ENCODE data around the gene SRA1.
A peak's percentile ranks its signal among the peaks of the same experiment; 100 is the strongest.

SRA1 gene

DNA sequence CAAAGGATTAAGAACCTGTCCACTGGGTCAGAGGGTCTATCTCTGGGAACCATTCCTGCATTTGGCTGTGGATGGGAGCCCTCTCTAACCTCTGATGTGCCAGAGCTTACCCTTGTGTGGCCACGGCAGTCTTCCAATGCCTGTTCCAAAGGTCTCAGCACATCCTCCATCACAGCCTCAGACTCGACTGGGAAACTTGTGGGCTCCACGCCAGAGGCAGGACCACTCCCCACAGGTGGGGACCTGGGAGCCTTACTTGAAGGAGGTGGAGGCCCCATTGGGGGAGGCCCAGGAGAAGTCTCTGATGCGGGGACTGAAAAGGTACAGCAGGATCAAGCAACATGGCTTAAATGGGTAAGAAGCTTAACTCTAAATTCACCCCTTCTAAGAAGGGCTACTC, 5.4 kb downstream of the SRA1 start:
- DNase-seq (ENCODE audit: low spot score in 2 of 2) = no peak
- H3K4me3 ChIP-seq = no peak overlapping the region
- H3K36me3 ChIP-seq (replicated peaks) = peaks cover 44% of the 10 kb centered on the region
- in situ Hi-C loops (cut with MboI; ENCODE audit: low sequenced_read_pairs) = no loop called here
- peaks cover 7% of the 10 kb centered on the region for H3K4me1 ChIP-seq
- H3K27me3 ChIP-seq (ENCODE audit: low read depth) = no peaks in the 10 kb centered on the region
- H3K9me3 ChIP-seq = no peaks in the 10 kb centered on the region

DNA sequence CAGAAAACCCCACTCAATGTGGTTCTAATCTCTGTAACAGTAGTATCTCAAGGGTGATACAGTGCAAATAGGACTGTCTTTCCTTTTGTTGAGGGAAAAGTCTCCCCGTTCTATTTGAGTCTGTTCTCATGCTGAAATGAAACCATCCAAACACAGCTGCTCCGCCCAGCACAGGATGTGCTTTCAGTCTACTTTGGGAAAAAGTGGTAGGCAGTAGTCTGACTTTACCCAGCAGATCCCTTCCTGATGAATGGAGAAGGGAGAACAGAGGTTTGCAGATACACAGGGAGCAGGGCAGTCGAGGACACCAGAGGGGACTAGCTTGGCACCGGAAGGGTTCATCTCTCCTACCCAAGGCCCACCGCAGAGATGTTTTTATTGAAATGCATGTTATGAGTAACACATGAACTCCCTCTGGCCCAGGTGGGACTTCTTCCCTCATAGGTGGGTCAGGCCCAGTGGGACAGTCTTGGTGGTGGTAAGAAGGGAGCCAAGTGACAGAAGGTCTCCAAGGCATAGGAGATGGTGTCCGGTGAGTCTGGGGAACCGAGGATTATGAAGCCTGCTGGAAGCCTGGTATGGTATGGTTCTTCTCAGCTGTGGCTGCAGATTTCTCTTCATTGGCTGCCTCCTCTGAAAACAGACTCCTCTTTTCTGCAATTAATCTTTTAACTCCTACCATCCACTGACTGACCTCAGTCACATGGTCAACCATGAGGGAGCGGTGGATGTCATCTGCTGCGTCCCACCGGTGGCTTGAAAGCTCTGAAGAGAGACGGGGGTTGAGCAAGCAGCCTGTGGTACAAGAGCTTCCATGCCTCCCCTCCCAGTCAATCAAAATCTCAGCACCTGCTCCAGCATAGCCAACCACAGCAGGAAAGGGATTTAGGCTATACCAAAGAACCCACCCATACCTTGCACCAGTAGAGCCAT, 6.9 kb downstream of the SRA1 start:
- H3K36me3 ChIP-seq (replicated peaks) = peaks cover 43% of the 10 kb centered on the region

DNA sequence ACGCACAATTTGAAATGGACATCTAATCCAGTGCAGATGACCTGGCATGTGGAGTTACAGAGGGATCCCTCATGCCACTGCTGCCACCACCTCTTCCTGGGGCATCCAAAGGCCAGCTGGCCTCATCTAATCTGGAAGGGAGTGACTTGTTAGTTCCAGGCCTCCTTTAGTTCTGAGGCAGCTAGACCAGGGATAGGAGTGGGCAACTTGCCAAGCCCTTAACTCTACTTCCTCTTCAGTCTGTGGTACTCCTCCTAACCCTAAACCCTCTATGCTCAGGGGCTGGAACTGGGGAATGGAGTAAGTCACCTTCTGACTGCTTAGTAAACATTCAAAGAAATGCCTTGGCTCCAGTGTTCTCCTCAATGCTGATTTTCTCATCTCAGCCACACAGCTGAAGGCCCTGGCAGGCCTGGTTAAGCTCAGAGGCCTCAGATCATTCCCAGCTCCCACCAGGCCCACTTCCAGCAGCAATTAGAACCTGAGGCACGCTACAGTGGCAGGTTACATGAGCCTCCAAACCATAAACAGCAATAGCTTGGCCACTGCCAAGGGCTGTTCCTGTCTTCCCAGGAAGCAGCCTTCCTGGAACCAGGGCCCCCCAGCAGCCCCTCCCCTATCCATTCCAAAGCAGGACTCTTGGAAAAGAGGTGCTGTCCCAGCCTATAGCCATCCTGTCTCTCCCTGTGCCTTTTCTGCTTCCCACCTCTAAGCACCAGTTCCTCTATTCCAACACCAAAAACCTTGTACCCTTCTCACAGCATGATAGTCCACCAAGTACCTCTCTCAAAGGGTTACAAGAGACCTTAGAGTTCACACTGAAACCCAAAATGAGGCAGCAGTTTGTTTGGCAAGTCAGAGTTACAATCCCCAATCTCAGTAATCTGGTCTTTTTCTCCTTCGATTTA, 7.8 kb downstream of the SRA1 start:
- Histone ChIP-seq H3K9me3 (no peaks in the 10 kb centered on the region), H3K4me1 (no peaks in the 10 kb centered on the region; the same call in 1 of the 2 replicates), H3K27me3 (ENCODE audit: low read depth) (no peaks in the 10 kb centered on the region), H3K36me3 (replicated peaks) (peaks cover 50% of the 10 kb centered on the region), H3K4me3 (no peak overlapping the region)
- no peak for DNase-seq (ENCODE audit: low spot score in 2 of 2)
- in situ Hi-C loops (cut with MboI; ENCODE audit: low sequenced_read_pairs) = no loop called here

More for the DNA sequence above, 6.9 kb downstream of the SRA1 start:
- no peak for DNase-seq (ENCODE audit: low spot score in 2 of 2)
- Histone ChIP-seq H3K27me3 (ENCODE audit: low read depth) (no peaks in the 10 kb centered on the region), H3K9me3 (no peaks in the 10 kb centered on the region), H3K4me3 (no peak overlapping the region), H3K4me1 (no peaks in the 10 kb centered on the region; the same call in 1 of the 2 replicates)
- in situ Hi-C loops (cut with MboI; ENCODE audit: low sequenced_read_pairs) = no loop called here

DNA sequence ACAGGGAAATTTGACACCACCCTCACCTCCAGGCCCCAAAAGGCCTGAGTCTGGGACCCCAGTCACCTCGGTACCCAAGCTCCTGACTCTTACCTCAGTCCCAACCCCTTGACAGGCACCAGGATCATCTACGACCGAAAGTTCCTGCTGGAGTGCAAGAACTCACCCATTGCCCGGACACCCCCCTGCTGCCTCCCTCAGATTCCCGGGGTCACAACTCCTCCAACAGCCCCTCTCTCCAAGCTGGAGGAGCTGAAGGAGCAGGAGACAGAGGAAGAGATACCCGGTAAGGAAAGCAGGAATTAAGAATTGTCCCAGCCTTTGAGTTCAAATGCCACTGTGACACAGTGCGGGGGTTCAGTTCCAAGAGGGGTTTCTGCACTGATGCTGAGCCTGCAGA, 8.5 kb downstream of the SRA1 start:
- H3K27me3 ChIP-seq (ENCODE audit: low read depth) = no peaks in the 10 kb centered on the region
- no peak overlapping the region for H3K4me3 ChIP-seq
- H3K36me3 ChIP-seq (replicated peaks) = peaks cover 54% of the 10 kb centered on the region
- in situ Hi-C loops (cut with MboI; ENCODE audit: low sequenced_read_pairs) = no loop called here
- H3K9me3 ChIP-seq = no peaks in the 10 kb centered on the region
- DNase-seq (ENCODE audit: low spot score in 2 of 2) = no peak
- no peaks in the 10 kb centered on the region for H3K4me1 ChIP-seq

DNA sequence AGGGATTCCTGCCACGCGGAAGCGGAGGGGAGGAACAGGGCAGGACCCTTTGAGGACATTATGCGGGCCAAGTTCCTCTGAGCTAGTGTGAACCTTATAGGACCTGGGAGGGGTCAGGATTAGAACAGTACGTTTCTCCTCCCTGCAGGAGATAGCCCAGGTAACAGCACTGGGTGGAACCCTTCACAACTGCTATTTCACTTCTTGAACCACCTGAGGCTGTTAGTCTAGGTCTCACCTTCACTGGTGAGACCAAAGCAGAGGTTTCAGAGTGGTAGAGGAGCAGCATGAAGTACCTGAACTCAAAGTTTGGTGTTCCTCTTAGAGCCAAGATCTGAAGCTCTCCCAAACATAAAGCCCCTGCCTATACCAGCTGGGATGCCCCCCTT, 9.0 kb downstream of the SRA1 start:
- H3K4me3 ChIP-seq = no peak overlapping the region
- no peaks in the 10 kb centered on the region for H3K4me1 ChIP-seq
- H3K36me3 ChIP-seq (replicated peaks) = peaks cover 53% of the 10 kb centered on the region
- no peak for DNase-seq (ENCODE audit: low spot score in 2 of 2)
- in situ Hi-C loops (cut with MboI; ENCODE audit: low sequenced_read_pairs) = no loop called here
- no peaks in the 10 kb centered on the region for H3K27me3 ChIP-seq (ENCODE audit: low read depth)
- no peaks in the 10 kb centered on the region for H3K9me3 ChIP-seq

DNA sequence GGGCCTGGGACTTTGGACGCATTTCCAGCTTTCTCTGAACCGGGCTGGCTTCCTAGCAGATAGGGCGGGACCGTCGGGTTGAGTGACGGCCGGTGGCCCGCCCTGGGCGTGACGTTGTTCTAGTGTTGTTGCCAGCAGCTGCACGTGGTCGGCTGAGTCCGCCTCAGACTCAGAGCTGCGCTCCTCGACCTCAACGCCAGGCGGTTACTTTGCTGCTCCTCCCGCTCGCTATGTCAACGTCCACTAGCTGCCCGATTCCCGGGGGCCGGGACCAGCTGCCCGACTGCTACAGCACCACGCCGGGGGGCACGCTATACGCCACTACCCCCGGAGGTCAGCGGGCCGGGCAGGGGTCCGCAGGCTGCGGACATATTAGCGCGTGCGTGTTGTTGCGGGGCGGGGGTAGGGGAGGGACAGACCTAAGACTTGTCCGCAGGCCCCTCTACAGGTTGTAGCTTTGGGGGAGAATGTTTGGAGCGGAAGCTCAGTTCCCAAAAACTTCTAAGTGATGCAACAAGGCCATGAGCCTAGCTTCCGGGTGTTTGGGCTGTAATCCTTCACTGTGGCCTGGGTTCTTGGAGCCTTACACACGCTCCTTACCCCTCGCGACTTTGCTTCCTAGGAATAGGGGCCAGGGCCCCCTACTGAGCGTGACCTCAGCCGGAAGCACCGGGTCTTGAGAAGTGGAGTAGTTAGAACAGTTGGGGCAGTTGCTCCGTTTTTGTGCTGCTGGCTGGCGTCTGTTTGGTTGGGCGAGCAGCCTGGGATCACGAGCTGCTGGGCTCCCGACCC, 9.6 kb downstream of the SRA1 start, which contains the start of gene EIF4EBP3:
EIF4EBP3 (plus strand) TSS at position 155 of the 792 bp plus-strand sequence; CDS start at position 231, 76 bp downstream.
- H3K9me3 ChIP-seq = no peaks in the 10 kb centered on the region
- H3K27me3 ChIP-seq (ENCODE audit: low read depth) = no peaks in the 10 kb centered on the region
- H3K4me3 ChIP-seq = no peak within 1 kb of the TSS
- H3K4me1 ChIP-seq = no peaks in the 10 kb centered on the region
- in situ Hi-C loops (cut with MboI; ENCODE audit: low sequenced_read_pairs) = no loop called here
- peak in 1 of 2 experiments; percentile 36 for DNase-seq (ENCODE audit: low spot score in 2 of 2)
- H3K36me3 ChIP-seq (replicated peaks) = peaks cover 53% of the 10 kb centered on the region

DNA sequence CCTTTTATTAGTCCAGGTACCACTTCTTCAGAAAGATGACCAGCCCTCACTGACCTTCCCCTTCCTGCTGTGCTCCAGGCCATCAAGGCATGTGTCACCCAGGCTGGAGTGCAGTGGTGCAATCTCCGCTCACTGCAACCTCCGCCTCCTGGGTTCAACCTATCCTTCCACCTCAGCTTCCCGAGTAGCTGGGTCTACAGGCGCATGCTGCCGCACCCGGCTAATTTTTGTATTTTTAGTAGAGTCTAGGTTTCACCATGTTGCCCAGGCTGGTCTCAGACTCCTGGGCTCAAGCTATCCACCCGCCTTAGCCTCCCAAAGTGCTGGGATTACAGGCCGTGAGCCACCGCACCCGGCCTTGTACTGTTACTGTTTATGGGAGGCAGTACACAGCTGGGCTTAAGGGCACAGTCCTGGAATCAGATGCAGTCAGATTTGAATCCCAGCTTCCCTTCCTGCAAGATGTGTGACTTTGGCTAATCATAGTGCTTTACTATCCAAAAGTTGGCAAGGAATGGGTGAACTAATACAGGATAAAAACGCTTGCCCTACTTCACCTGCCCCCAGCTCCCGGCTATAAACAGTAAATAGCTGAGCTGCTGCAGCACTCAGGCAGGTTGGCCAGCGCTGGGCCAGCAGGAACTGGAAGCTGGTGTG, 10.3 kb downstream of the SRA1 start:
- no peaks in the 10 kb centered on the region for H3K4me1 ChIP-seq
- in situ Hi-C loops (cut with MboI; ENCODE audit: low sequenced_read_pairs) = no loop called here
- H3K4me3 ChIP-seq = no peak overlapping the region
- H3K9me3 ChIP-seq = no peaks in the 10 kb centered on the region
- no peaks in the 10 kb centered on the region for H3K27me3 ChIP-seq (ENCODE audit: low read depth)
- DNase-seq (ENCODE audit: low spot score in 2 of 2) = no peak
- H3K36me3 ChIP-seq (replicated peaks) = peaks cover 51% of the 10 kb centered on the region

DNA sequence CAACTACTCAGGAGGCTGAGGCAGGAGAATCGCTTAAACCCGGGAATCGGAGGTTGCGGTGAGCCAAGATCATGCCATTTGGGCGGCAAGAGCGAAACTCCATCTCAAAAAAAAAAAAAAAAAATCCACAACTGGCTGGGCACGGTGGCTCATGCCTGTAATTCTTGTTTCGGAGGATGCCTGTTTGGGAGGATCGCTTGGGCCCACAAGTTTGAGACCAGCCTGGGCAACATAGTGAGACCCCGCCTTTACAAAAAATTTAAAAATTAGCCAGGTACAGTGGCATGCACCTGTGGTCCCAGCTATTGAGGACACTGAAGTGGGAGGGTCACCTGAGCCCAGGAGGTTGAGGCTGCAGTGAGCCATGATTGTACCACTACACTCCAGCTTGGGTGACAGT, 11.7 kb downstream of the SRA1 start:
- Histone ChIP-seq H3K4me1 (no peaks in the 10 kb centered on the region), H3K4me3 (no peak overlapping the region), H3K9me3 (no peaks in the 10 kb centered on the region), H3K27me3 (ENCODE audit: low read depth) (no peaks in the 10 kb centered on the region), H3K36me3 (replicated peaks) (peaks cover 41% of the 10 kb centered on the region)
- in situ Hi-C loops (cut with MboI; ENCODE audit: low sequenced_read_pairs) = no loop called here
- no peak for DNase-seq (ENCODE audit: low spot score in 2 of 2)

DNA sequence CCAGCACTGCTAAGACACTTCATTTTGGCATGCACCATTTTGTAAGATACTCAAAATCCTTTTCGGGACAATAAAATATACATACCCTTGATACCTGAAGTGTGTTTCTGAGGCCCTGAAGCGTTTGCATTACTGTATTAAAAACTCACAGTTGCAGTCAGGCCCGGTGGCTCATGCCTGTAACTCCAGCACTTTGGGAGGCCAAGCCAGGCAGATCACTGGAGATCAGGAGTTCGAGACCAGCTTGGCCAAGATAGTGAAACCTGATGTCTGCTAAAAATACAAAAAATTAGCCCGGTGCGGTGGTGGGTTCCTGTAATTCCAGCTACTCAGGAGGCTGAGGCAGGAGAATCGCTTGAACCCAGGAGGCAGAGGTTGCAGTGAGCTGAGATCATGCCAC, 12.3 kb downstream of the SRA1 start:
- no peak overlapping the region for H3K4me3 ChIP-seq
- H3K27me3 ChIP-seq (ENCODE audit: low read depth) = no peaks in the 10 kb centered on the region
- H3K9me3 ChIP-seq = no peaks in the 10 kb centered on the region
- H3K36me3 ChIP-seq (replicated peaks) = peaks cover 39% of the 10 kb centered on the region
- DNase-seq (ENCODE audit: low spot score in 2 of 2) = no peak
- H3K4me1 ChIP-seq = no peaks in the 10 kb centered on the region
- in situ Hi-C loops (cut with MboI; ENCODE audit: low sequenced_read_pairs) = no loop called here

DNA sequence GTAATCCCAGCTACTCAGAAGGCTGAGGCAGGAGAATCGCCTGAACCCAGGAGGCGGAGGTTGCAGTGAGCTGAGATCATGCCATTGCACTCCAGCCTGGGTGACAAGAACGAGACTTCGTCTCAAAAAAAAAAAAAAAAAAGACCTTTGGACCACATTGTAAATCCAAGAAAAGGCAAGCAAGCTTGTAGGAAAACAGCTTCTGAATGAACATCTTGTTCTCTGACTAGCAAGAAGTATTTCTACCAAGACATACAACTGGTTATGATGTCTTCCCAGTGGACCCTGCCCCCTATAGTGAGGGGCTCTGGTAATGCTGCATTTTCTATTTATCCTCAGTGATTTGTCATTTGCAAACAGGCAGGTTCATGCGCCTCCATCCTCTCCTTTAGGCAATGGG, 14.3 kb downstream of the SRA1 start:
- Histone ChIP-seq H3K4me1 (no peaks in the 10 kb centered on the region), H3K27me3 (ENCODE audit: low read depth) (no peaks in the 10 kb centered on the region), H3K9me3 (no peaks in the 10 kb centered on the region), H3K4me3 (no peak overlapping the region), H3K36me3 (replicated peaks) (peaks cover 46% of the 10 kb centered on the region)
- DNase-seq (ENCODE audit: low spot score in 2 of 2) = no peak
- in situ Hi-C loops (cut with MboI; ENCODE audit: low sequenced_read_pairs) = no loop called here

DNA sequence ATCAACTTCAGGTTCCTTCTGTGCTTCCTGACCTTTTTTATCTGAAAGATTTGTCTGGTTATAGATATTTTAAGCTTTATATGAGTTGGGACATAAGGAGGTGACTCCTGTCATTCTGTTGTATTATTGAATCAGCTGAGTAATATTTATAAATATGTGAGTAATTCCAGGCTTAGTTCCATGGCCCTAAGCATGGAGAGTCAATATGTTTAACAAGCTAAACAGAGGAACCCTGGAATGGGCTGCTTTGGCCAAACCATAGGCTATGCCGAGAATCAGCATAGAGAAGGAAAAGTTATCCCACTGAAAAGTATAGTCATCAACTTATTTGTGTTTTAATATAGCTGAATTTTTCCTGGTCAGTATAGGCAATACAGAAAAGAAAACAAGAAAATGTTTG, 17.0 kb downstream of the SRA1 start:
- no peaks in the 10 kb centered on the region for H3K9me3 ChIP-seq
- peaks cover 54% of the 10 kb centered on the region for H3K36me3 ChIP-seq (replicated peaks)
- in situ Hi-C loops (cut with MboI; ENCODE audit: low sequenced_read_pairs) = no loop called here
- DNase-seq (ENCODE audit: low spot score in 2 of 2) = no peak
- H3K4me1 ChIP-seq = no peaks in the 10 kb centered on the region
- H3K27me3 ChIP-seq (ENCODE audit: low read depth) = no peaks in the 10 kb centered on the region
- no peak overlapping the region for H3K4me3 ChIP-seq

DNA sequence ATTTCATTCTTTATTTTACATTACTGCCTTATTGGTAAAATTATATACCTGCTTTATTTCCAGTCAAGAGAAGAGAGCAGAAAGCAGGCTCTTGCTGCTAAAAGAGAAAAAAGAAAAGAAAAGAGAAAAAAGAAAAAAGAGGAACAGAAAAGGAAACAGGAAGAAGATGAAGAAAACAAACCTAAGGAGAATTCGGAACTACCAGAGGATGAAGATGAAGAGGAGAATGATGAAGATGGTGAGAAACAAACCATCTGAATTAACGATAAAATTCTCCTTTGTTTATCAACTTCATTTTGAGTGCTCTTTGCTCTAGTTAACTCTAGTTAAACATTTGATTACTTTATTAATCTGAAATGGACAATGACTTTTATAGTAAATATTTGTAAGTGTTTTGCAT, 33.3 kb downstream of the SRA1 start:
- Histone ChIP-seq H3K27me3 (ENCODE audit: low read depth) (no peaks in the 10 kb centered on the region), H3K36me3 (replicated peaks) (peaks cover 34% of the 10 kb centered on the region), H3K4me3 (no peak overlapping the region), H3K9me3 (no peaks in the 10 kb centered on the region), H3K4me1 (no peaks in the 10 kb centered on the region)
- DNase-seq (ENCODE audit: low spot score in 2 of 2) = no peak
- in situ Hi-C loops (cut with MboI; ENCODE audit: low sequenced_read_pairs) = no loop called here

DNA sequence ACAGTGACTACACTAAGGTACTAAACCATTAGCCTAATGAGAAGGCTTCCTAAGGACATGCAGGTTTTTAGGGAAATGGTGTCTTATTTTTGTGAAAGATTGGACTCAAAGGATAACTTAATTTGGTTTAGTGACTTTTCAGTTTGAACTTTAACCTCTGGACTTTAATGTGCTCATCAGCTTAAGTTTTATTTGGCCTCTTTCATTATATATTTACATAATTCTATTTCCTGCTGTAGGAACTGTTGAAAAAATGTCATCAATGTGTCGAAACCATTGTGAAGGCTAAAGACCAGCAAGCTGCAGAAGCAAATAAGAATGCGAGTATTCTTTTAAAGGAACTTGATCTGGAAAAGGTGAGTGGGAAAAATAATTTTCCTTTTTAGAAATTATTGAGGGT, 44.1 kb downstream of the SRA1 start:
- Histone ChIP-seq H3K4me1 (no peaks in the 10 kb centered on the region), H3K27me3 (ENCODE audit: low read depth) (no peaks in the 10 kb centered on the region), H3K4me3 (no peak overlapping the region), H3K9me3 (no peaks in the 10 kb centered on the region), H3K36me3 (replicated peaks) (peaks cover 56% of the 10 kb centered on the region)
- DNase-seq (ENCODE audit: low spot score in 2 of 2) = no peak
- in situ Hi-C loops (cut with MboI; ENCODE audit: low sequenced_read_pairs) = no loop called here

Measured in HAP-1 (cell line).